NCI-H460 (cell line): ENCODE results near the gene PSMD10. TPM values are rescaled to one million over a fixed set of nuclear protein-coding genes. Genes with fewer than 3 reads are reported as not detected.

Experiments
- DNase-seq: peaks from one replicate; pipeline ENCODE4 v3.0.0-alpha.2; 2016; ENCODE audit warnings: low read depth; ENCODE audit errors: extremely low read depth
- polyA plus RNA-seq: library from polyadenylated mRNA; depleted of rRNA; stranded (reverse); fragments of >200 nt; gene quantifications from 2 replicates; pipeline ENCODE4 v1.2.3, GENCODE V29; 2014; cell fraction: nucleus; rRNA removed
- total RNA-seq: library from RNA; depleted of rRNA; stranded (reverse); fragments of >200 nt; shearing (Covaris generic); gene quantifications from 2 replicates; pipeline ENCODE4 v1.2.3, GENCODE V29; 2014; rRNA removed

PSMD10 gene, protein sequence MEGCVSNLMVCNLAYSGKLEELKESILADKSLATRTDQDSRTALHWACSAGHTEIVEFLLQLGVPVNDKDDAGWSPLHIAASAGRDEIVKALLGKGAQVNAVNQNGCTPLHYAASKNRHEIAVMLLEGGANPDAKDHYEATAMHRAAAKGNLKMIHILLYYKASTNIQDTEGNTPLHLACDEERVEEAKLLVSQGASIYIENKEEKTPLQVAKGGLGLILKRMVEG
- total RNA-seq: 95.2 and 106 TPM in 2 replicates
- 96.3 and 98.3 TPM in 2 replicates for polyA plus RNA-seq

DNA sequence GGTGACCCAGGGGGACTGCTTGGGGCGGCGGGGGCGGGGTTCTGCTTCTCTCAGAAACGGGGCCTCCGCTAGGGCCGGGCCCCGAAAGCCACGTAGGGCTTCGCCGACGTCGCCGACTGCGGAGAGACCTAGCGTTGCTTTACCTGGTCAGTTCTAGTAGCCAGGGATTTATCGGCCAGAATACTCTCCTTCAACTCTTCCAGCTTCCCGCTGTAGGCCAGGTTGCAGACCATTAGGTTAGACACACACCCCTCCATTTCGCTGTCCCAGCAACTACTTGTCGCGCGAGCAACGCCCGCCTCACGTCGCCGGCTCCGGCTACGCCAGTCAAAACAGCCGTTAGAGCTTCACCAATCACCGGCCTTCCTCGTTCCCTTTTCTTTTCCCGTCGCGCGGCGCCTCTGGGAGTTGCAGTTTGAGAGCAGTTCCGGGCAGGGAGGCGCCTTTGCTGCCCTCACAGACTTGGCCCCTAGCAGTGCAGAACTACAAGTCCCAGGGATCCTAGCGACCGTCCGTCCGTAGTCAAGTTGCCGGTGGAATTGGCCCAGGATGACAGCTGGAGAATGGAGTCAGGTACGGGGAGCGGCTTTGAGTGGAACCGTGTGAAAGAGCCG lies at the start of gene PSMD10, which contains the start of gene ATG4A:
TSS of gene PSMD10 (minus strand) at position 279 of the 614 bp plus-strand sequence. CDS start at position 257, 22 bp downstream.
TSS of gene ATG4A (plus strand) at position 515 of the 614 bp plus-strand sequence. CDS start at position 564, 49 bp downstream.
- peak; percentile 97 for DNase-seq

GRCh38 chrX:108138814-108139702 lies 47.7 kb upstream of the PSMD10 start:
- no peak for DNase-seq

- DNase-seq: peak; percentile 6
Observed at GRCh38 chrX:108134724-108135123, 43.4 kb upstream of the PSMD10 start.

GRCh38 chrX:108132876-108133275 lies 41.5 kb upstream of the PSMD10 start:
- DNase-seq: no peak

DNA sequence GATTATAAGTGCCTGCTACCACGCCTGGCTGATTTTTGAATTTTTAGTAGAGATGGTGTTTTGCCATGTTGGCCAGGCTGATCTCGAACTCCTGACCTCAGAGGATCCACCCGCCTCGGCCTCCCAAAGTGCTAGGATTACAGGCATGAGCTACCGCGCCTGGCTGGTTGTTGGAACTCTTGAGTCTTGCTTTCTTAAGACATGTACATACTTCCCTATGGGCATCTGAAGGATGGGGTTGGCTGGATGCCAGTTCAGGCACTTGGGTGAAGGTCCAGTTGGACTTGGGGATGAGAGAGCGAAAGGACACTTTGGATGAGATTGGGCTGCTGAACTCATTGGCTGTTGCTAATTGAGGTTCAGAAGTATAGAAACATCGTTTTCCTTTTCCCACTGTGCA lies 40.7 kb upstream of the PSMD10 start:
- no peak for DNase-seq

DNA sequence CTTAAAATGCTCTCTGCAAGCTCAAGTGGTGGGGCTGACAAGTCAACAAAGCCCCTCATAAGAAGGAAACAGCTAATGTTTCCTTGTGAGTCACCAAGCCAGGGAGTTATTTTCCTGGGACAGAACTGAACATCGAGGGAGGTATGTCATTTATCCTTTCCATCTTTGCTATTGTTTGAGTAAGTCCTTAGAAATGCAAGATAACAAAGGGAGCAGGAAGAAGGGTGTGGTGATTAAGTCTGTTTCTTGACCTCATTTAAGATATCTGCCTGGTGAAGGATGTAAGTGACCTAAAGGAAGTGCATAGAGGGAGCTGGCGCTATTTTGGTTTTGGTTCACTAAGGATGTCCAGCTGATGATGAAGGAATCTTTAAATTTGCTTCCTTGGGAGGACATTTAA lies 40.1 kb upstream of the PSMD10 start:
- DNase-seq: no peak

DNA sequence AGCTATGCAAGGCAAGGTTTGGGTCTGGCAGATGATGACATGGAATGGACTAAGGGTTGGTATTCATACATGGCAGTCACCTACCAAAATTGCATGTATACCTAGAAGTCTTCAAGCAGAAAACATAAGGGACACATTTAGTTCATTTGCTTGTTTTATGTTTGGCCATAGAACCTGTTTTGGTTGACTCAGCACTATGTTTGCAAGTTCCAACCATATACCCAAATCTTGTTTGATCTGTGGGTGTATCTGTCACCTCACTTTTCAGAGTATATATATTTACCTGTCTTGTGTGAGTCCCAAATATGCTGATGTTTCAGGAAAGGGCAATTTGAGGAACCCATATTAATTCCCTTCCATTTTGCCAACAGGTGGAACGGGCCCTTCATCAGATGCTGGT lies 39.5 kb upstream of the PSMD10 start:
- DNase-seq: no peak

- DNase-seq: no peak
Observed at GRCh38 chrX:108127152-108127551, 35.8 kb upstream of the PSMD10 start.

DNA sequence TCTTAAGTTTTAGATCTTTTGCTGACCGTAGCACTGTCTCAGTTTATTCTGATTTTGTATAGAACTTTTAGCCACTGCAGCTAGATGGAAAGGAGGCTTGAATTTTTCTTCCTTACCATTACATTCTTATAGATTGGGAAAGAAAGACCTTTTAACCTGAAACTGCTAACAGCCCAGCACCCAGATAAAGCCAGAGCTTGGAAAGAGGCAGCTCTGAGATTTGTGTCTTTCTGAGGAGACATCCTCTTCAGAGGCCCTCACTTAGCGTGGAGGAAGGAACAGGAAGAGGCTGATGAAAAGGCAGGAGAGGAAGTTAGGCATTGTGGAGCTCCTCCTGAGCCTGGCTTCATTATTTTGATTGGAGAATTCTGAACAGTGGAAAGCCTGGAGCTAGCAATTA lies 35.3 kb upstream of the PSMD10 start:
- no peak for DNase-seq

DNA sequence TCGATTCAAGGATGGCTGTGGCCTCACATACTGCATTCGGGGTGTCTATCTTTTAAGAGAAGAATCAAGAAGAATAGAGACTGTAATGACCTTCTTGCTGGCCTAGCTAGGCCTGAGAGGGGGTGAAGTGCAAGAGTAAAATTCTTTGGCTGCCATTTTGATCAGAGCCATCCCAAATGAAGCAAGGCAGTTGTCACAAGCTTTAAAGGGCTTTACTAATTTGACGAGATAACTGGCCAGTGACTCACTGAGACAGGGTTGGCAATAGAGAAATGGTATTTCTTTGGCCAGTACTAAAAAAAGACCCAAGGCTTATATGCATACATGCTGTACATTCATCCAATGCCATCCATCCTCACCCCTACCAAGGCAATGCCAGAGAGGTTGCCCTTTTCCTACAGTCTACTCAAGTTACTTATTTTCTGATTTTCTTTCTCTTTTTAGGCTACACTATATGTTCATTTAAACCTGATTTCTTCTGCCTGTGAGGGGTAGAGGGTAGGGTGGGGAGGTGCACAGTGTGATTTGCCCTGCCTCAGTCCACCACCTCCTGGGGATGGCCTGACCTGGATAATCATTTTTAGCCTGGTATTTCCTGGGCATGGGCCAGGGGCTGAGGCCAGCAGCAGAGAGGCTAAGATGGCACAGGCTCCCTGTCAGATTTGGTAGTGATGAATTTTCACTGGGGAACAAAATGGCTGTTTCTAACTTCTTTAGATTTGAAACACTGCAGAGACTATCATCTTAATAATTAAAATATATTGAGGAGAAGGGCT lies 32.4 kb upstream of the PSMD10 start:
- no peak for DNase-seq

DNA sequence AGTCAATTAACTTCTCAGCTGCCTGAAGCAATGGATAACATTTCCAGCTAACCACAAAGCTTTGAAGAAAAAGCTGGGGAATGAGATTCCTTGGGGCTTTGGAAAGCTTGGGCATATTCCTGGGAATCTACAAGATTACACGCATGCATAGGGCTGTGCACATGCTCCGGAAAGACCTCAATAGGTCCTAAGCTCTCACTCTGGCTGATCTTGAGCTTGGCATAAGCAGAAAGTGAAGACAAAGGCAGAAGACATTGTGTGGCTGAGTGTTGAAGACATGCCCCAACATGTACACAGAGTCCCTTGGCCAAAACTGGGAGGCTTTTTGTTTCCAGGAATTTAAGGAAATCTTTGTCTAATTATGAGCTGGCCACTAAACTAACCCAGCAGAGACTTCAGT lies 31.4 kb upstream of the PSMD10 start:
- no peak for DNase-seq

DNA sequence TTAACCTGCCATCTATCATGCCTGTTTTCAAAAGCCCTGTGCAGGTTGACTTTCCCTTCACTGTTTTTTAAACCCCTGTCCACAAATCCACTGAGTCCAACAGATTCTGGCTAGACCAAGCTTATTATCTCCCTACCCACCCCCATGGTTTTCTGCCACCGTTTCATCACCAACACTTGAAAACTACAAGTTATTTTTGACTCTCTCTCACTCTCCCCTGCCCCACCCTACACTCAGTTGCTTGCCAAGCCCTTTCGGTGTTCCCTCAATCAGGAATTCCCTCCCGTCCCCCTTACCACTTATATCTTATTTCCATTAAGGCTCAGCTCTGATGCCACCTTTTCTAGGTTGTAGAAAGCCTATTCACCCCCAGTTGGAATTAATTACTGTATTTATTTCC lies 29.9 kb upstream of the PSMD10 start:
- DNase-seq: no peak

DNA sequence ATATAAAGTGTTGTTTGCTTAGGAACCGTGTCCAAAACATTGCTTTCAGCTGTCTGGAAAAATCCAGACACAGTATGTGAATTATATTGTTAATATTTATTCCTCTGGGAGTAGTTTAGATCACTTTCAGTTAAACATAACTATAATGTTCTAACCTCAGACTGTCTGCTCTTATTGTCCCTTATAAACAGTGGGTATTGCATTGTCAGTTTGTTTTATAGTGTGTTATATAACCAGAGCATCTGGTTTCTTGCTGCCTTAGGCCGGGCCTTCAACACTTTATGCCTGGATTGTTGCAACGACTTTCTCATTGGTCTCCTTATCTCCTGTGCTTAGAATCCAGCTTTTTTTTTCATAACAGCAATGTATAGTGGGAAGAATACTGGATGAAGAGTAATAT lies 26.6 kb upstream of the PSMD10 start:
- no peak for DNase-seq

DNA sequence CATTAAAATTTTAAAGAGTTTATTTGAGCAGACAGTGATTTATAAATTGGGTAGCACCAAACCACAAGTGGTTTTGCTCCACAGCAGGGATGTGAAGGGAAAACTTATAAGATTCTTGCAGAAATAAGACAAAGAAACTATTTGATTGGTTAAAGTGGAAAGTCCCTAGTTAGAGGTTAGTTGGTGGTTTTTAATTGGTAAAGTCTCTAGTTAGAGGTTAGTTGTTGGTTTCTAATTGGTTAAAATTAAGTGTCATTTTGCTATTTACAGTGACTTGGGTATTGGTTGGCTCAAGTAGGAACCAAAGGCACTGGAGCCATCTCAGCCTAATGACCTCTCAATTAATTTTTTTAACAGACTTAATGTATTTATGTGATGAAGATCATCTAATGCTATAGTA lies 23.2 kb upstream of the PSMD10 start:
- DNase-seq: no peak

DNA sequence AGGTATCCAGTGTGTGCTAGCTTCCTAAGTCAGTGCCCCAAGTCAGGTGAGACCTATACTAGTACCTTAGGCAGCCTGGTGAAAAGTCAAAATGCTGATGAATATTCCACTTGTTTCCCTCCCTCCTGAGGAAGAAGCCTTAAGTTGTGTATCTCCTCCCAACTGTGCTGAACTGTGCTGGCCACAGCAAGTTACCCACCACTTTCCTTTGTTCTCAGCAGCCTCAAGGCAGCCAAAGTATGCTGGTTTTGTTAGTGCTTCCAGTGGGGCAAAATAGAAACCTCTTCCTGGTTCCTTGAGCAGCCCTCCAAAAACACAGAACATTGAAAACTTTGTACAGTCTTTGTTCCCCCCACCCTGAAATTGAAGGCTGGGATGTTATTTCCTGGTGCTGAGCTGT lies 14.1 kb upstream of the PSMD10 start:
- DNase-seq: no peak

GRCh38 chrX:108097380-108097779 lies 6.0 kb upstream of the PSMD10 start:
- DNase-seq: no peak

- DNase-seq: no peak
Observed at GRCh38 chrX:108091878-108092291, 543 bp upstream of the PSMD10 start.

DNA sequence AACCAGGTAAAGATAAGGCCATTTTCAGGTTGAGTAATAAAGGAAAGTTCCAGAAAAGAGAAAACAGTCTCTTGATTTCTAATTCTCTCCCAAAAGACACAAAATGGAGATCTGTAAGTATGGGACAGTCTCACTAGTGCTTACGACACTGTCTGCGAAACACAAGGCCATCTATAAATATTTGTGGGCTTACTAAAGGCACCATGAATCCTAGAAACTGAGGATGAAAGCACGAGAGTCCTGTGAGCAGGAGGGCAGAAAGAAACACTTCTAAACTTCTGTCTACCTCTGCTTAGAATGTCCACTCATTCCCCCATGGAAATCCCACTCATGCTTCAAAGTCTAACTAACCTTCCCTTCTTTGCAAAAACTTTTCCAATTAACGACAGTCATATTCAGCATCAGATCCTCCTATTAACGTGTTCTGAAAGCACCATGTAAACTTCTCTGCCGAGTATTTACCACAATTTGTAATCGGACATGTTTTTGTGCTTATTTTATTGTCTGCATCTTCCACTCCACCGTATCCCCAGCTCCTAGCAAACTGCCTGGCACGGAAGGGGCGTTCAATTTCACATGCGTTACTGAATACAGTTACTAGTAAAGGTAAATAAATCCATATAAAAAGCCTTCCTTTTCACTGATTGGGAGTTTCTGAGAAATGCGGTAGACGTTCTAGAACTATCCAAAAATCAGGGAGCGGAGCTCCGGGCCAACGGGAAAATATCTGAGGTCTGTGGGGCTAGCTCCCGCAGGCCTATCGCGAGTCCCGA lies 665 bp downstream of the PSMD10 start:
- DNase-seq: no peak

GRCh38 chrX:108088511-108088910 lies 2.8 kb downstream of the PSMD10 start:
- no peak for DNase-seq

GRCh38 chrX:108087792-108088191 lies 3.5 kb downstream of the PSMD10 start:
- no peak for DNase-seq
